ENCODE results near the gene ARHGAP29. TPM values are rescaled to one million over a fixed set of nuclear protein-coding genes. Genes with fewer than 3 reads are reported as not detected.
"Not testable (repeated sequence)": the region's sequence is repeated elsewhere in the genome, so short reads cannot be mapped to it uniquely, and the experiment has no call there.

ARHGAP29 gene
- total RNA-seq, 2 donors from 2014 or later = not detected

DNA sequence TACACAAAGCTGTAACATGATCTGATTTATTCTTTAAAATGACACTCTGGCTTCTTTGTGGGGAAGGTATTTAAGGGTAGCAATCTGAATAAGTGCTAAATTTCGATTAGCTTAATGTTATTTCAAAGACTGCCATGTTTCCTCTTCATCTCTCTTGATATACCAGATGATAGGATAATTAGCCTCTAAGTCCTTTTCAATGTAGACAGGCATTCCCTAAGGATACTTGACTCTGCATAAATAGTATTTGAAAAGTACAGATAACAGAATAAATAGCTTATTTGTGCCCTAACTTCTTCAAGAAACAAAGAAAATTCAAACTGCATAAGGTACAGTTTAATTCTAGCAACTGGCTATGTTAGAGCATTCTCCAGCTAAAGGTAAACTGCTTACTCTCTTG, 46.2 kb downstream of the ARHGAP29 start:
- Mint-ChIP-seq H3K4me3 (no peak overlapping the region), H3K27me3 (peaks cover 23% of the 10 kb centered on the region), H3K27ac (no peak overlapping the region), H3K36me3 (ENCODE audit: low read depth) (no peaks in the 10 kb centered on the region), H3K9me3 (no peaks in the 10 kb centered on the region), H3K4me1 (no peaks in the 10 kb centered on the region)
- ATAC-seq (replicated peaks) = no peak

DNA sequence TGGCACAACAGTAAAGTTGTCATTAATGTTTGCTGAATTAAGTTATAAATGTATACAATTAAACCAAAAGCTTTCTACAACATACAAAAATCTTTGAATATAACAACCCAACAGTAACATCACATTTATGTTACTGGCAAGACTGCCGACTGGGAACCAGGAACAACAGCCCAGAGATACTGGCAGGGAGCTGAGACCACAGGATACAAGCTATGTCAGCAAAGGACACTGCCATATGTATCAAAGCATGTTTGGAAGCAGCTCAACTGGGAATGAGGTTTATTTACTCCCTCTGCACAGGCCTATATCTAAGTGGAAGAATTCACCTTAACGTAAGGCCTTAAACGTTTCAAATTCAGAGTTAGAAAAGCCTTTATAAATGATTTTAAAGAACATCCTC, 50.4 kb downstream of the ARHGAP29 start:
- Mint-ChIP-seq H3K27ac (no peak overlapping the region), H3K4me1 (no peaks in the 10 kb centered on the region), H3K36me3 (ENCODE audit: low read depth) (no peaks in the 10 kb centered on the region), H3K9me3 (no peaks in the 10 kb centered on the region), H3K4me3 (no peak overlapping the region), H3K27me3 (peaks cover 17% of the 10 kb centered on the region)
- no peak for ATAC-seq (replicated peaks)

DNA sequence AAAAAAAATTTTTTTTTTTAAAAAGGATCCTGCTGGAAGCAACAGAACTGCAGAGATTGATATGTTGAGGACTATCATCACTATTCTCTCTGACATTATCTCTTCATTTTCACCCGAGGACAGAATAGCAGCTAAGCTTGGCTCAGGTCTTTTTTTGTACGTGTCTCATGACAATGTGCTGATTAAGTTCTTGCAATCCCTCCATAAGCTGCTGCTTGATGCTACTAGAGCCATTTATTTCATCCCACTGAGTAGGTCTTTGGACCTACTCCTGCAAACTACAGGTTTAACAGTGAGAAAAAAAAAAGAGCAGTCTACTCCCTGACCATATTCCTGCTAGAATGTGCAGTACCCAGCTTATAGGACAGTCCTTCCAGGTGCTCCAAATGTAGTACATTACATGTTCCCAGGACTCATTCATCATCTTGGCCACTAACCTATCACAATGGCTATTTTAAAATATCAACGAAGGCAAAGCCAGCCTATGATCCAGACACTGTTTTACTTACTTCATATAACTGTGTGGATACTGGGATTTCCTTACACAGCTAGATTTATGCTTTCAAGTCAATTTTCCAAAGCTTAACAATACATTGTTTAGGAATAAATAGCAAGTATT, 54.1 kb downstream of the ARHGAP29 start:
- H3K4me3 Mint-ChIP-seq = no peak overlapping the region
- no peaks in the 10 kb centered on the region for H3K36me3 Mint-ChIP-seq (ENCODE audit: low read depth)
- H3K9me3 Mint-ChIP-seq = no peaks in the 10 kb centered on the region
- H3K27ac Mint-ChIP-seq = no peak overlapping the region
- no peak for ATAC-seq (replicated peaks)
- H3K27me3 Mint-ChIP-seq = peaks cover 30% of the 10 kb centered on the region
- no peaks in the 10 kb centered on the region for H3K4me1 Mint-ChIP-seq

GRCh38 chr1:94182191-94182590, 55.2 kb downstream of the ARHGAP29 start:
- Mint-ChIP-seq H3K4me1 (no peaks in the 10 kb centered on the region), H3K9me3 (no peaks in the 10 kb centered on the region), H3K27me3 (peaks cover 27% of the 10 kb centered on the region), H3K36me3 (ENCODE audit: low read depth) (no peaks in the 10 kb centered on the region), H3K4me3 (no peak overlapping the region), H3K27ac (no peak overlapping the region)
- no peak for ATAC-seq (replicated peaks)

DNA sequence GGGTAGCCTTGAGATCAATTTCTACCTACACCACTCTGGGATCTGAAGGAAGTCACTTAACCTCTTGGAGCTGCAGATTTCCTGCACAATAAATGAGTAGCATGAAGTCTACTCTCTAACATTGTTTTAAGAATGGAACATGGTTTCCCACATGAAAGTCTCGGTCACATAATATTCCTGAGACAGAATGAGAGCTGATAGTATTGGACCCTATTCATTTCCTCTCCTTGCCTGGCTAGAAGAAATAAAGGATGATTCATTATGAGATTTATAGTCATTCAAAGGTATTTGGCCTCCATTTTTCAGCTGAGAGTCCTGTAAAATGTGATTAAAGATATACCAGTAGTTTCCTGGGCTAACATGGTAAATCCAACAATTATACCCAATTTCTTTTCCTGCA, 56.7 kb downstream of the ARHGAP29 start:
- H3K27me3 Mint-ChIP-seq = peaks cover 27% of the 10 kb centered on the region
- H3K36me3 Mint-ChIP-seq (ENCODE audit: low read depth) = no peaks in the 10 kb centered on the region
- no peak overlapping the region for H3K27ac Mint-ChIP-seq
- ATAC-seq (replicated peaks) = no peak
- H3K4me1 Mint-ChIP-seq = no peaks in the 10 kb centered on the region
- no peak overlapping the region for H3K4me3 Mint-ChIP-seq
- H3K9me3 Mint-ChIP-seq = no peaks in the 10 kb centered on the region

- H3K4me1 Mint-ChIP-seq = no peaks in the 10 kb centered on the region
- H3K27me3 Mint-ChIP-seq = peaks cover 27% of the 10 kb centered on the region
- no peaks in the 10 kb centered on the region for H3K36me3 Mint-ChIP-seq (ENCODE audit: low read depth)
- no peaks in the 10 kb centered on the region for H3K9me3 Mint-ChIP-seq
- no peak for ATAC-seq (replicated peaks)
- no peak overlapping the region for H3K27ac Mint-ChIP-seq
- no peak overlapping the region for H3K4me3 Mint-ChIP-seq
Observed at GRCh38 chr1:94178901-94179300, 58.5 kb downstream of the ARHGAP29 start.

GRCh38 chr1:94169126-94169525, 68.3 kb downstream of the ARHGAP29 start:
- H3K4me3 Mint-ChIP-seq = no peak overlapping the region
- no peaks in the 10 kb centered on the region for H3K4me1 Mint-ChIP-seq
- ATAC-seq (replicated peaks) = no peak
- H3K27me3 Mint-ChIP-seq = peaks cover 3% of the 10 kb centered on the region
- no peaks in the 10 kb centered on the region for H3K9me3 Mint-ChIP-seq
- H3K36me3 Mint-ChIP-seq (ENCODE audit: low read depth) = no peaks in the 10 kb centered on the region
- H3K27ac Mint-ChIP-seq = no peak overlapping the region

DNA sequence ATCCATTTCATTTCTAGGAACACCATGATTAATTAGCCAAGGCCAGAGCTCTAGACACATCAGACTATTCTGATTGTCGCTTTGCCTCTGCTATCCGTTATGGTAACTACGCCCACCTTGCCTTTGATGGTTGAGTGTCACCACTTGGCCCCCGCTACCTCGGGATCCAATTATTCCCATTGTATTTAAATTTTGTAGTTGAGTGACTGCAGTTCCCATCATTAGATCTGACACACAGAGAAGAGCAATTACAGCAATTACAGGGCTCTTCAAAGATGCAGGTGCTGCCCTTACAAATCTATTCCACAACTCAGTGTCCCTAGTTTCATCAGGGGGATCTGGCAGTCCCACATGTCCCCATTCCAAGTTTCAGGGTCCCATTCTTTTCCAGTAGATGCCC, 71.5 kb downstream of the ARHGAP29 start:
- Mint-ChIP-seq H3K36me3 (ENCODE audit: low read depth) (no peaks in the 10 kb centered on the region), H3K4me1 (no peaks in the 10 kb centered on the region), H3K27ac (no peak overlapping the region), H3K9me3 (no peaks in the 10 kb centered on the region), H3K4me3 (no peak overlapping the region), H3K27me3 (peaks cover 11% of the 10 kb centered on the region)
- no peak for ATAC-seq (replicated peaks)

GRCh38 chr1:94164885-94165284, 72.5 kb downstream of the ARHGAP29 start:
- not testable (repeated sequence) for H3K4me1 Mint-ChIP-seq; H3K9me3 Mint-ChIP-seq; H3K27ac Mint-ChIP-seq; H3K36me3 Mint-ChIP-seq (ENCODE audit: low read depth); ATAC-seq (replicated peaks); H3K4me3 Mint-ChIP-seq
- H3K27me3 Mint-ChIP-seq = peaks cover 15% of the 10 kb centered on the region

DNA sequence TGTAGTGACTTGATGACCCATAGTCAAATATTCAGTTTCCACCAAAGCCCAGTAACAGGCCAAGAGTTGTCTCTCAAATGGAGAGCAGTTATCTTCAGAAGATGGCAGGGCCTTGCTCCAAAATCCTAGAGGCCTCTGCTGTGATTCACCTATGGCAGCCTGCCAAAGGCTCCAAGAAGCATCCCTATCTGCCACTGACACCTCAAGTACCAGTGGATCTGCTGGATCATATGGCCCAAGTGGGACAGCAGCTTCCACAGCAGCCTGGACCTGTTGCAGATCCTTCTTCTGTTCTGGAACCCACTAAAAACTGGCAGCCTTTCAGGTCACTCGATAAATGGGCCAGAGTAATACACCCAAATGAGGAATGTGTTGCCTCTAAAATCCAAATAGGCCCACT, 73.3 kb downstream of the ARHGAP29 start:
- H3K9me3 Mint-ChIP-seq; ATAC-seq (replicated peaks); H3K27ac Mint-ChIP-seq; H3K4me3 Mint-ChIP-seq; H3K36me3 Mint-ChIP-seq (ENCODE audit: low read depth); H3K4me1 Mint-ChIP-seq: not testable (repeated sequence)
- H3K27me3 Mint-ChIP-seq = peaks cover 14% of the 10 kb centered on the region

DNA sequence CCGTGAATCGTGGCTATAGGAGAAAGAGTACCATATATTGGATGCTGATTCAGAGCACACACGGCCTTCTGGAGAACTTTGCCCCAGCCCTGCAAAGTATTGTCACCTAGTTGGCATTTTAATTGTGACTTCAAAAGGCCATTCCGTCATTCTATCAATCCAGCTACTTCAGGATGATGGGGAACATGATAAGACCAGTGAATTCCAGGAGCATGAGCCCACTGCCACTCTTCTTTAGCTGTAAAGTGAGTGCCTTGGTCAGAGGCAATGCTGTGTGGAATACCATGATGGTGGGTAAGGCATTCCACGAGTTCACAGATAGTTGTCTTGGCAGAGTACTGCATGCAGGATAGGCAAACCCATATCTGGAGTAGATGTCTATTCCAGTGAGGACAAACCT, 74.1 kb downstream of the ARHGAP29 start:
- H3K4me3 Mint-ChIP-seq; ATAC-seq (replicated peaks); H3K27ac Mint-ChIP-seq; H3K4me1 Mint-ChIP-seq; H3K36me3 Mint-ChIP-seq (ENCODE audit: low read depth); H3K9me3 Mint-ChIP-seq: not testable (repeated sequence)
- peaks cover 15% of the 10 kb centered on the region for H3K27me3 Mint-ChIP-seq

- Mint-ChIP-seq H3K4me1 (no peaks in the 10 kb centered on the region), H3K9me3 (peaks cover 2% of the 10 kb centered on the region), H3K4me3 (no peak overlapping the region), H3K27me3 (peaks cover 18% of the 10 kb centered on the region), H3K36me3 (ENCODE audit: low read depth) (no peaks in the 10 kb centered on the region), H3K27ac (no peak overlapping the region)
- no peak for ATAC-seq (replicated peaks)
Observed at GRCh38 chr1:94160811-94161210, 76.6 kb downstream of the ARHGAP29 start.

GRCh38 chr1:94156096-94156625, 81.2 kb downstream of the ARHGAP29 start:
- H3K27ac Mint-ChIP-seq = no peak overlapping the region
- H3K9me3 Mint-ChIP-seq = peaks cover 6% of the 10 kb centered on the region
- peaks cover 15% of the 10 kb centered on the region for H3K27me3 Mint-ChIP-seq
- H3K36me3 Mint-ChIP-seq (ENCODE audit: low read depth) = no peaks in the 10 kb centered on the region
- H3K4me3 Mint-ChIP-seq = no peak overlapping the region
- no peak for ATAC-seq (replicated peaks)
- H3K4me1 Mint-ChIP-seq = no peaks in the 10 kb centered on the region

- Mint-ChIP-seq H3K4me3 (no peak overlapping the region), H3K9me3 (peaks cover 6% of the 10 kb centered on the region), H3K4me1 (no peaks in the 10 kb centered on the region), H3K36me3 (ENCODE audit: low read depth) (no peaks in the 10 kb centered on the region), H3K27ac (no peak overlapping the region), H3K27me3 (peaks cover 11% of the 10 kb centered on the region)
- no peak for ATAC-seq (replicated peaks)
Observed at GRCh38 chr1:94154989-94155388, 82.4 kb downstream of the ARHGAP29 start.

- Mint-ChIP-seq H3K27ac (no peak overlapping the region), H3K4me1 (no peaks in the 10 kb centered on the region), H3K36me3 (ENCODE audit: low read depth) (no peaks in the 10 kb centered on the region), H3K27me3 (peaks cover 8% of the 10 kb centered on the region), H3K9me3 (peaks cover 6% of the 10 kb centered on the region), H3K4me3 (no peak overlapping the region)
- ATAC-seq (replicated peaks) = no peak
Observed at GRCh38 chr1:94153133-94153532, 84.3 kb downstream of the ARHGAP29 start.

- H3K36me3 Mint-ChIP-seq (ENCODE audit: low read depth); H3K27me3 Mint-ChIP-seq; H3K4me3 Mint-ChIP-seq; H3K4me1 Mint-ChIP-seq; H3K9me3 Mint-ChIP-seq; ATAC-seq (replicated peaks); H3K27ac Mint-ChIP-seq: not testable (repeated sequence)
Observed at GRCh38 chr1:94149166-94149565, 88.2 kb downstream of the ARHGAP29 start.

All from activated T-helper 17 cell treated with anti-CD3 and anti-CD28 coated beads, Interleukin-2, amount 50 U/mL, for 72 hours (primary cell).